H1 (cell line): ENCODE data around the gene RCE1. TPM values are rescaled to one million over a fixed set of nuclear protein-coding genes. Genes with fewer than 3 reads are reported as not detected.
"Not testable (repeated sequence)": the region's sequence is repeated elsewhere in the genome, so short reads cannot be mapped to it uniquely, and the experiment has no call there.

Source experiments
- CTCF ChIA-PET: fragments of 300-600 bp; sonication (Branson Sonifier 250); formaldehyde crosslinking; loops from one replicate; lab custom pipeline; 2021; ENCODE audit not compliant: partially characterized antibody; lab: Charles Lee
- POLR2A ChIA-PET: fragments of 300-600 bp; sonication (Branson Sonifier 250); formaldehyde crosslinking; loops from one replicate; lab custom pipeline; 2021; ENCODE audit warnings: inconsistent platforms; ENCODE audit not compliant: partially characterized antibody; lab: Charles Lee
- DNase-seq, 2 experiments: peaks; one replicate each; pipeline versions ENCODE4 v3.0.0 to v3.0.0-alpha.2; 2010 to 2022; ENCODE audit warnings: low spot score in 2 of 2, low read depth in 1 of 2, mixed read lengths in 1 of 2
- FAIRE-seq: peaks from 2 replicates; lab custom pipeline; 2011; peaks lifted over from hg19 to GRCh38; lab: Jason Lieb, UNC
- H2AFZ ChIP-seq: 2 replicates; pipeline ENCODE4 v1.8.1; 2012; ENCODE audit warnings: low read length, inconsistent platforms
- H2AK5ac ChIP-seq: 2 replicates; pipeline ENCODE4 v1.6.1; 2013; ENCODE audit warnings: low read depth, low read length
- H2BK120ac ChIP-seq: replicated peaks from 2 replicates; pipeline ENCODE3; 2013; ENCODE audit warnings: low read depth, low read length, inconsistent platforms
- H2BK12ac ChIP-seq: 2 replicates; pipeline ENCODE4 v1.6.1; 2013; ENCODE audit warnings: low read depth, low read length
- H2BK15ac ChIP-seq: 2 replicates; pipeline ENCODE4 v1.6.1; 2013; ENCODE audit warnings: low read length
- H2BK20ac ChIP-seq: 2 replicates; pipeline ENCODE4 v1.6.1; 2013; ENCODE audit warnings: low read length
- H2BK5ac ChIP-seq: 2 replicates; pipeline ENCODE4 v1.6.1; 2013; ENCODE audit warnings: low read depth, low read length
- H3K14ac ChIP-seq: 2 replicates; pipeline ENCODE4 v1.6.1; 2013; ENCODE audit warnings: inconsistent platforms; ENCODE audit not compliant: insufficient read length
- H3K18ac ChIP-seq: 2 replicates; pipeline ENCODE4 v1.6.1; 2013; ENCODE audit warnings: low read length; ENCODE audit errors: extremely low read depth
- H3K23ac ChIP-seq: 2 replicates; pipeline ENCODE4 v1.6.1; 2013; ENCODE audit warnings: inconsistent platforms; ENCODE audit not compliant: insufficient read length
- H3K23me2 ChIP-seq: 2 replicates; pipeline ENCODE4 v1.6.1; 2013; ENCODE audit warnings: low read depth, low read length
- H3K27ac ChIP-seq: 2 replicates; pipeline ENCODE4 v1.6.1; 2011; ENCODE audit warnings: low read depth, low read length, inconsistent platforms
- H3K27me3 ChIP-seq, 4 experiments: replicated peaks in 1 of 4; 1 replicate in 1 of 4; 2 replicates in 3 of 4; pipeline versions ENCODE4 v1.6.1 to v1.8.1; 2011 to 2013; ENCODE audit warnings: low read length in 3 of 4, mild to moderate bottlenecking in 3 of 4, inconsistent platforms in 2 of 4, mixed read lengths in 2 of 4, moderate library complexity in 1 of 4; ENCODE audit not compliant: control insufficient read depth in 3 of 4, insufficient read depth in 3 of 4; ENCODE audit errors: extremely low read depth in 1 of 4
- H3K36me3 ChIP-seq, 4 experiments: 2 replicates each; pipeline versions ENCODE4 v1.6.1 to v1.8.1; 2011 to 2013; ENCODE audit warnings: mild to moderate bottlenecking in 4 of 4, low read length in 3 of 4, moderate library complexity in 2 of 4, control low read depth in 1 of 4, inconsistent platforms in 1 of 4; ENCODE audit not compliant: insufficient read depth in 4 of 4, control insufficient read depth in 2 of 4
- H3K4ac ChIP-seq: replicated peaks from 2 replicates; pipeline ENCODE3; 2013; ENCODE audit warnings: low read length, low read depth, mixed read lengths, inconsistent platforms; ENCODE audit not compliant: insufficient read length
- H3K4me1 ChIP-seq, 4 experiments: replicated peaks in 1 of 4; 1 replicate in 1 of 4; 2 replicates in 3 of 4; pipeline versions ENCODE4 v1.6.1 to v1.8.1; 2011 to 2013; ENCODE audit warnings: low read length in 3 of 4, inconsistent platforms in 2 of 4, mixed read lengths in 1 of 4; ENCODE audit not compliant: insufficient read depth in 4 of 4, control insufficient read depth in 3 of 4
- H3K4me2 ChIP-seq, 2 experiments: 2 replicates each; pipeline versions ENCODE4 v1.6.1 to v1.8.1; 2011 to 2013; ENCODE audit warnings: low read depth in 2 of 2, low read length in 2 of 2, control low read depth in 1 of 2, inconsistent platforms in 1 of 2, mild to moderate bottlenecking in 1 of 2; ENCODE audit not compliant: insufficient read depth in 1 of 2
- H3K4me3 ChIP-seq, 4 experiments: fragments of 200-600, 300-600 bp in 1 of 4; sonication (generic), shearing (Covaris generic), sonication (Bioruptor Twin) in 1 of 4; 2 replicates each; pipeline versions ENCODE4 v1.5.1 to v1.8.1; 2011 to 2016; ENCODE audit warnings: low read length in 4 of 4, low read depth in 3 of 4, control low read depth in 2 of 4, inconsistent platforms in 2 of 4, mild to moderate bottlenecking in 2 of 4, mixed read lengths in 1 of 4, moderate library complexity in 1 of 4; ENCODE audit not compliant: insufficient read depth in 2 of 4; ENCODE audit errors: extremely low read depth in 1 of 4
- H3K56ac ChIP-seq: replicated peaks from 2 replicates; pipeline ENCODE3; 2013; ENCODE audit warnings: low read depth, mild to moderate bottlenecking, mixed read lengths, low read length, inconsistent platforms; ENCODE audit not compliant: insufficient read length
- H3K79me1 ChIP-seq: 2 replicates; pipeline ENCODE4 v1.6.1; 2013; ENCODE audit warnings: low read depth, low read length, control low read depth
- H3K79me2 ChIP-seq, 2 experiments: 2 replicates each; pipeline versions ENCODE4 v1.6.1 to v1.8.1; 2012 to 2013; ENCODE audit warnings: low read length in 2 of 2, mild to moderate bottlenecking in 2 of 2, inconsistent platforms in 1 of 2; ENCODE audit not compliant: insufficient read depth in 2 of 2, control insufficient read depth in 1 of 2
- H3K9ac ChIP-seq, 4 experiments: replicated peaks in 1 of 4; 1 replicate in 1 of 4; 2 replicates in 3 of 4; pipeline versions ENCODE4 v1.6.1 to v1.8.1; 2011 to 2013; ENCODE audit warnings: low read depth in 3 of 4, low read length in 3 of 4, control low read depth in 2 of 4, mild to moderate bottlenecking in 2 of 4, moderate library complexity in 2 of 4, inconsistent platforms in 1 of 4; ENCODE audit errors: extremely low read depth in 1 of 4
- H3K9me3 ChIP-seq, 2 experiments: 2 replicates each; pipeline versions ENCODE4 v1.6.1 to v1.8.1; 2012 to 2013; ENCODE audit warnings: mild to moderate bottlenecking in 2 of 2, moderate library complexity in 2 of 2, control low read depth in 1 of 2, inconsistent platforms in 1 of 2, low read depth in 1 of 2, low read length in 1 of 2, mixed read lengths in 1 of 2; ENCODE audit not compliant: insufficient read depth in 2 of 2
- H4K20me1 ChIP-seq, 2 experiments: replicated peaks in 1 of 2; 2 replicates each; pipeline versions ENCODE3 to v1.8.1; 2011 to 2013; ENCODE audit warnings: inconsistent platforms in 2 of 2, low read length in 2 of 2, mild to moderate bottlenecking in 1 of 2; ENCODE audit not compliant: insufficient read depth in 2 of 2, control insufficient read depth in 1 of 2
- H4K5ac ChIP-seq: 2 replicates; pipeline ENCODE4 v1.6.1; 2013; ENCODE audit warnings: low read length, low read depth, mixed read lengths, inconsistent platforms; ENCODE audit not compliant: insufficient read length
- H4K8ac ChIP-seq: 2 replicates; pipeline ENCODE4 v1.8.0; 2013; ENCODE audit warnings: mild to moderate bottlenecking, moderate library complexity, low read length, inconsistent platforms; ENCODE audit not compliant: insufficient read depth; ENCODE audit errors: extremely low read depth
- H4K91ac ChIP-seq: replicated peaks from 2 replicates; pipeline ENCODE3; 2013; ENCODE audit warnings: low read length, mixed read lengths, inconsistent platforms; ENCODE audit not compliant: insufficient read length
- whole genome bisulfite sequencing, 2 experiments: shearing (Covaris generic) in 1 of 2; methylation state at CpG; one replicate each; pipeline versions ENCODE4 v1.1.6 to v1.1.7; 2013 to 2015; ENCODE audit warnings: low lambda C conversion rate in 2 of 2, mixed read lengths in 2 of 2, inconsistent platforms in 1 of 2, low coverage in 1 of 2, missing lambda C conversion rate in 1 of 2; ENCODE audit not compliant: insufficient replicate concordance in 2 of 2, insufficient coverage in 1 of 2, insufficient read length in 1 of 2; ENCODE audit errors: extremely low coverage in 1 of 2, missing lambda C conversion rate in 1 of 2; 5-methylcytosine and 5-hydroxymethylcytosine counted together
- polyA plus RNA-seq, 7 experiments: library from polyadenylated mRNA; depleted of rRNA in 3 of 7; stranded (reverse) in 5 of 7; unstranded in 2 of 7; fragments of >200 nt in 5 of 7; fragments of 200-250 nt in 2 of 7; gene quantifications; 1 replicate in 5 of 7; 2 replicates in 1 of 7; 4 replicates in 1 of 7; pipeline versions ENCODE4 v1.2.1 to v1.2.3, GENCODE V29; 2011 to 2013; ENCODE audit warnings: missing spikeins in 2 of 7, mixed read lengths in 2 of 7
- total RNA-seq: library from RNA; stranded (reverse); fragmentation: NEBNext Ultra II Directional; extraction: Animal tissue kit (Norgen Biotek cat#: 25700); gene quantifications from 2 replicates; pipeline ENCODE4 v1.2.1, GENCODE V29; 2021

Gene RCE1
- total and polyA plus RNA-seq, 2 of the 8 experiments (the other 6 are each of a cell fraction or from before 2014, with no cell fraction given): 35.8 to 84.8 TPM

- H3K4me2 ChIP-seq, H3K9me3 ChIP-seq, H4K91ac ChIP-seq, FAIRE-seq, H4K5ac ChIP-seq, H2BK5ac ChIP-seq, DNase-seq, H2BK15ac ChIP-seq, H3K56ac ChIP-seq, H3K23me2 ChIP-seq, H3K9ac ChIP-seq, H3K18ac ChIP-seq, H2AK5ac ChIP-seq, H2AFZ ChIP-seq, H3K27me3 ChIP-seq, H2BK12ac ChIP-seq, H3K4me3 ChIP-seq, H2BK120ac ChIP-seq, H3K79me2 ChIP-seq, H3K4me1 ChIP-seq, H3K79me1 ChIP-seq, H2BK20ac ChIP-seq, H3K4ac ChIP-seq, H4K20me1 ChIP-seq, H3K23ac ChIP-seq, POLR2A ChIA-PET, H4K8ac ChIP-seq, H3K27ac ChIP-seq, H3K14ac ChIP-seq: not testable (repeated sequence)
- H3K36me3 ChIP-seq: peaks cover 0 to 14% (median 4%) of the 10 kb centered on the region in 4 experiments; a peak in 4 of 8 replicates
- 75% methylated on average over 3 of the region's 4 CpGs; no CpG with 5 or more reads in 1 of the 2 experiments for WGBS, 2 experiments
- CTCF ChIA-PET: interaction anchor here (0.7 kb wide), 1 partner anchor 438 kb away, joined by 3 read pairs; no protein-coding TSS in a partner anchor
These were observed 18.7 kb upstream of the RCE1 start for GRCh38 chr11:66824573-66824972.
